GM12878 (cell line): ENCODE results near the gene SH2B3. TPM values are rescaled to one million over a fixed set of nuclear protein-coding genes. Genes with fewer than 3 reads are reported as not detected.
A peak's percentile ranks its signal among the peaks of the same experiment; 100 is the strongest.

Experiments
- ATAC-seq: fragments of 200-7000 bp; cut with Tn5 transposase; 3 replicates; pipeline ENCODE4 v1.9.1; 2020; ENCODE audit warnings: mild to moderate bottlenecking, moderate library complexity
- BruUV-seq: library from RNA; stranded (reverse); fragments of 400-500 nt; replicated peaks from 2 replicates; lab custom pipeline; 2021; lab: Mats Ljungman, UMichigan
- CTCF ChIA-PET: fragments of 300-600 bp; sonication (Branson Sonifier 250); formaldehyde crosslinking; extraction: SDS; loops from one replicate; lab custom pipeline; 2021; ENCODE audit warnings: inconsistent platforms; lab: Yijun Ruan, JAX
- POLR2A ChIA-PET: fragments of 350-600 bp; formaldehyde crosslinking; extraction: SDS; loops from one replicate; lab custom pipeline; 2021; ENCODE audit warnings: inconsistent platforms; lab: Charles Lee
- RAD21 ChIA-PET: fragments of 300-600 bp; sonication (Branson Sonifier 250); formaldehyde crosslinking; loops from one replicate; lab custom pipeline; 2023; ENCODE audit warnings: antibody characterized with exemption; ENCODE audit not compliant: unreplicated experiment; lab: Charles Lee
- SMC1A ChIA-PET: fragments of 300-600 bp; sonication (Branson Sonifier 250); formaldehyde crosslinking; loops from one replicate; lab custom pipeline; 2023; ENCODE audit not compliant: unreplicated experiment, uncharacterized antibody; lab: Charles Lee
- DNase-seq: peaks from one replicate; pipeline ENCODE4 v3.0.0-alpha.2; 2011; ENCODE audit warnings: low read depth, low spot score
- FAIRE-seq: peaks from 3 replicates; lab custom pipeline; 2011; peaks lifted over from hg19 to GRCh38; lab: Jason Lieb, UNC
- H2AFZ ChIP-seq: 2 replicates; pipeline ENCODE4 v1.6.0; 2011; ENCODE audit warnings: low read depth, low read length, control low read depth; ENCODE audit not compliant: control insufficient read depth
- H3K27ac ChIP-seq: 2 replicates; pipeline ENCODE4 v1.5.1; 2011; ENCODE audit warnings: control low read depth; ENCODE audit not compliant: control insufficient read depth, insufficient read depth
- H3K27me3 ChIP-seq, 2 experiments: replicated peaks in 1 of 2; 2 replicates each; pipeline versions ENCODE4 v1.6.0 to v1.6.1; 2011; ENCODE audit warnings: low read length in 1 of 2; ENCODE audit not compliant: control insufficient read depth in 2 of 2, insufficient read depth in 2 of 2
- H3K36me3 ChIP-seq, 2 experiments: 2 replicates each; pipeline ENCODE4 v1.5.1; 2011; ENCODE audit warnings: low read length in 1 of 2; ENCODE audit not compliant: control insufficient read depth in 2 of 2, insufficient read depth in 2 of 2
- H3K4me1 ChIP-seq: 2 replicates; pipeline ENCODE4 v1.6.1; 2011; ENCODE audit warnings: mild to moderate bottlenecking, low read length, moderate library complexity, mixed read lengths; ENCODE audit not compliant: control insufficient read depth, insufficient read depth
- H3K4me2 ChIP-seq: 2 replicates; pipeline ENCODE4 v1.6.0; 2011; ENCODE audit warnings: control low read depth; ENCODE audit not compliant: control insufficient read depth, insufficient read depth
- H3K4me3 ChIP-seq: fragments of 200-600 bp; sonication (generic); 2 replicates; pipeline ENCODE4 v1.5.1; 2016
- H3K79me2 ChIP-seq: 2 replicates; pipeline ENCODE4 v1.6.0; 2011; ENCODE audit warnings: low read length; ENCODE audit not compliant: control insufficient read depth, insufficient read depth
- H3K9ac ChIP-seq: 2 replicates; pipeline ENCODE4 v1.8.0; 2011; ENCODE audit warnings: low read length, control low read depth, mixed read lengths; ENCODE audit not compliant: control insufficient read depth, insufficient read depth
- H3K9me3 ChIP-seq: replicated peaks from 3 replicates; pipeline ENCODE4 v1.5.1; 2011; ENCODE audit warnings: mild to moderate bottlenecking, low read length; ENCODE audit not compliant: control insufficient read depth, insufficient read depth
- H4K20me1 ChIP-seq: 2 replicates; pipeline ENCODE4 v1.6.0; 2011; ENCODE audit not compliant: control insufficient read depth, insufficient read depth
- ETV6 ChIP-seq, 2 experiments: fragments of 450-650 bp in 1 of 2; IDR thresholded peaks in 1 of 2; conservative IDR thresholded peaks in 1 of 2; 2 replicates each; pipeline ENCODE4 v1.6.1; 2014; ENCODE audit warnings: antibody characterized with exemption in 1 of 2, borderline replicate concordance in 1 of 2, low read depth in 1 of 2, mild to moderate bottlenecking in 1 of 2, moderate library complexity in 1 of 2
- GATAD2B ChIP-seq: fragments of 450-650 bp; conservative IDR thresholded peaks from 2 replicates; pipeline ENCODE4 v1.6.1; 2017; ENCODE audit warnings: low read depth, mild to moderate bottlenecking, moderate library complexity
- LARP7 ChIP-seq: fragments of 450-650 bp; IDR thresholded peaks from 2 replicates; pipeline ENCODE4 v1.6.1; 2017; ENCODE audit warnings: mild to moderate bottlenecking
- MYB ChIP-seq: fragments of 150-350 bp; IDR thresholded peaks from 2 replicates; pipeline ENCODE4 v1.6.1; 2014; ENCODE audit warnings: mild to moderate bottlenecking, low read depth, low read length, borderline replicate concordance
- NKRF ChIP-seq: fragments of 450-650 bp; conservative IDR thresholded peaks from 2 replicates; pipeline ENCODE4 v1.6.1; 2017; ENCODE audit warnings: mild to moderate bottlenecking, moderate library complexity
- PKNOX1 ChIP-seq: fragments of 450-650 bp; IDR thresholded peaks from 2 replicates; pipeline ENCODE4 v1.6.1; 2016; ENCODE audit warnings: mild to moderate bottlenecking
- RAD51 ChIP-seq: fragments of 450-650 bp; IDR thresholded peaks from 2 replicates; pipeline ENCODE4 v1.6.1; 2016; ENCODE audit warnings: moderate library complexity, mild to moderate bottlenecking, inconsistent platforms
- SIN3A ChIP-seq: IDR thresholded peaks from 2 replicates; pipeline ENCODE4 v1.6.1; 2012; ENCODE audit warnings: low read depth, low read length, improper control_type of control experiment
- SKIL ChIP-seq: fragments of 450-650 bp; IDR thresholded peaks from 2 replicates; pipeline ENCODE4 v1.6.1; 2017; ENCODE audit warnings: mild to moderate bottlenecking, low read depth, inconsistent platforms; ENCODE audit not compliant: poor library complexity, severe bottlenecking
- SPI1 ChIP-seq: IDR thresholded peaks from 2 replicates; pipeline ENCODE4 v1.6.1; 2011; ENCODE audit warnings: low read depth, mild to moderate bottlenecking, low read length, moderate library complexity, borderline replicate concordance; ENCODE audit not compliant: insufficient read depth
- STAT3 ChIP-seq: IDR thresholded peaks from 2 replicates; pipeline ENCODE4 v1.6.1; 2011; ENCODE audit warnings: low read depth, low read length, improper control_type of control experiment
- TARDBP ChIP-seq: IDR thresholded peaks from 2 replicates; pipeline ENCODE4 v1.6.1; 2016; ENCODE audit warnings: borderline replicate concordance
- ZZZ3 ChIP-seq: IDR thresholded peaks from 2 replicates; pipeline ENCODE4 v1.6.1; 2011; ENCODE audit warnings: low read depth; ENCODE audit not compliant: control insufficient read depth, insufficient read length
- WGBS: methylation state at CpG from one replicate; pipeline ENCODE4 v1.1.6; 2016; ENCODE audit warnings: low lambda C conversion rate; ENCODE audit not compliant: insufficient replicate concordance, insufficient coverage; ENCODE audit errors: missing lambda C conversion rate; 5-methylcytosine and 5-hydroxymethylcytosine counted together
- in situ Hi-C: fragments of 300-500 bp; cut with MboI; formaldehyde crosslinking; loops from 9 replicates; pipeline ENCODE4 v1.14.3; 2018; ENCODE audit warnings: mixed read lengths
- intact Hi-C: fragments of 100-400 bp; cut with micrococcal nuclease; formaldehyde crosslinking; loops from one replicate; pipeline ENCODE4 v1.14.2; 2022; ENCODE audit not compliant: unreplicated experiment
- polyA plus RNA-seq, 11 experiments: library from polyadenylated mRNA; depleted of rRNA in 4 of 11; unstranded in 6 of 11; stranded (reverse) in 5 of 11; fragments of >200 nt; fragmentation: Nextera tagmentation in 4 of 11; fragmentation: Illumina TruSeq in 1 of 11; extraction: Ambion mirVana in 4 of 11; extraction: Trizol in 1 of 11; gene quantifications; 1 replicate in 1 of 11; 2 replicates in 10 of 11; pipeline versions ENCODE4 v1.2.1 to v1.2.3, GENCODE V29; 2011 to 2016; ENCODE audit warnings: inconsistent platforms in 2 of 11, missing spikeins in 2 of 11, low read depth in 1 of 11
- total RNA-seq, 4 experiments: library from RNA; depleted of rRNA in 3 of 4; stranded (reverse); fragments of >200 nt in 3 of 4; fragmentation: Illumina TruSeq in 1 of 4; extraction: Trizol in 1 of 4; gene quantifications; 2 replicates each; pipeline versions ENCODE4 v1.2.1 to v1.2.3, GENCODE V29; 2013 to 2021
- TF ChIP-seq, protein P1 (sequence below): fragments of 450-650 bp; IDR thresholded peaks from 2 replicates; pipeline ENCODE4 v1.6.1; 2017; ENCODE audit warnings: low read depth, mild to moderate bottlenecking, moderate library complexity

Gene SH2B3
- total and polyA plus RNA-seq, 10 of the 15 experiments (the other 5 are each of a cell fraction or from before 2014, with no cell fraction given) = 5.8 to 46.4 (median 23.3) TPM

DNA sequence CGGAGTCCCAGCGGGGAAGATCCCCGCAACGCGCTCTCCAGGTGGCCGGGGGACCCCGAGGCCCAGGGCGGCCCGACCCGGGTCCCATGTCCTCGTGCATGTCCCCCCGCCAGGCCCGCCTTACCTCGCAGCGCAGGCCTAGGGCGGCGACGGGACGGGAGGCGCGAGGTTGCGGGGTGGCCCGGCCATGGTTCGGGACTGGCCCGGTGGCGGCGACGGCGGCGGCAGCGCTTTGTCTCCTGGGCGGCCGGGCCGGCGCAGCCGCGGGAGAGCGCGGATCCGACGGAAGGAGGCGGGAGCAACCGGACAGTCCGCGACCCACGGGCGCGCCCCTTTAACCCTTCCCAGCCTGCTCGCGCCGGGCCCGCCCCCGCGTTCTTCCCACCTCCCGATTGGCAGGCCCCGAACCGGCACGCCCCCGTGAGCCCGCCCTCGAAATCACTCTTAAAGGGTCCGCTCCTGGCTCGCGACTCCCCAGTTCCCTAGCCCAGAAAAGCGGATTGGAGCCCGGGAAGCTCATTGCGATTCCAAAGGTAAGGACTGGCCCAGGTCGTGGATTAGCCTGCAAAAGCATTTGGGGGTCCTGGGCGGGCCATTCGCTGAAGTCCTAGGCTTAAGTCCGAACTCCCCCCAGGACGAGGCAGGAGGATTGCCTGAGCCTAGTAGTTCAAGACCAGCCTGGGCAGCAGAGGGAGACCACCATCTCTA, 36.8 kb upstream of the SH2B3 start, which contains the start of gene PHETA1:
PHETA1 (minus strand) TSS at position 308 of the 708 bp plus-strand sequence. CDS start 5,668 bp downstream, outside the sequence.
- H3K4me3 ChIP-seq = peak within 1 kb of the TSS; percentile 68
- peak within 1 kb of the TSS; percentile 75 for H3K4me2 ChIP-seq
- ChIA-PET POLR2A (interaction anchor here (1.0 kb wide), 1 partner anchor 95 kb away, joined by 3 read pairs; no protein-coding TSS in a partner anchor), SMC1A (interaction anchor here (0.6 to 1.2 kb wide), 4 partner anchors 44 to 195 kb away, joined by 3 to 5 read pairs (median 3); no protein-coding TSS in a partner anchor), RAD21 (interaction anchor here (1.5 to 1.6 kb wide), 3 partner anchors 28 to 83 kb away, joined by 3 to 6 read pairs (median 4); no protein-coding TSS in a partner anchor), CTCF (interaction anchor here (0.8 to 2.5 kb wide), 5 partner anchors 16 to 343 kb away, joined by 3 to 13 read pairs (median 5); no protein-coding TSS in a partner anchor)
- peaks cover 2% of the 10 kb centered on the region; the same call in 1 of the 2 replicates for H3K4me1 ChIP-seq
- WGBS = under 1% methylated on average over 41 of the region's 72 CpGs
- peak; percentile 30 for DNase-seq
- H3K9ac ChIP-seq = peak within 1 kb of the TSS; percentile 49; the same call in 1 of the 2 replicates
- no TSS peak for BruUV-seq
- H3K36me3 ChIP-seq = no peaks in the 10 kb centered on the region
- intact Hi-C loops = no loop called here
- peak within 1 kb of the TSS; percentile 92 for H2AFZ ChIP-seq
- H3K27me3 ChIP-seq = no peaks in the 10 kb centered on the region
- H3K27ac ChIP-seq = no peak within 1 kb of the TSS
- FAIRE-seq = peak; percentile 52
- in situ Hi-C loops = no loop called here
- no peaks in the 10 kb centered on the region for H4K20me1 ChIP-seq
- peak; percentile 99 for ATAC-seq
- no peaks in the 10 kb centered on the region for H3K79me2 ChIP-seq
- no peaks in the 10 kb centered on the region for H3K9me3 ChIP-seq
- TF ChIP-seq RAD51 (no peak), PKNOX1 (peak; percentile 73), STAT3 (no peak), ETV6 (conservative IDR thresholded peaks at IDR 0.05 in 1 of 2, IDR thresholded peaks at IDR 0.05 in 1 of 2; ENCODE audit: borderline replicate concordance in 1 of 2, low read depth in 1 of 2) (no peak), MYB (0 out of 2 replicates have a peak, but pooled peaks have one; percentile 54), NKRF (peak; percentile 74), SIN3A (peak; percentile 65; the same call in 1 of the 2 replicates), GATAD2B (peak; percentile 85), LARP7 (peak; percentile 93), SKIL (no peak), SPI1 (peak; percentile 12; the same call in 1 of the 2 replicates), ZZZ3 (no peak), TARDBP (no peak)
- TF ChIP-seq, protein P1, sequence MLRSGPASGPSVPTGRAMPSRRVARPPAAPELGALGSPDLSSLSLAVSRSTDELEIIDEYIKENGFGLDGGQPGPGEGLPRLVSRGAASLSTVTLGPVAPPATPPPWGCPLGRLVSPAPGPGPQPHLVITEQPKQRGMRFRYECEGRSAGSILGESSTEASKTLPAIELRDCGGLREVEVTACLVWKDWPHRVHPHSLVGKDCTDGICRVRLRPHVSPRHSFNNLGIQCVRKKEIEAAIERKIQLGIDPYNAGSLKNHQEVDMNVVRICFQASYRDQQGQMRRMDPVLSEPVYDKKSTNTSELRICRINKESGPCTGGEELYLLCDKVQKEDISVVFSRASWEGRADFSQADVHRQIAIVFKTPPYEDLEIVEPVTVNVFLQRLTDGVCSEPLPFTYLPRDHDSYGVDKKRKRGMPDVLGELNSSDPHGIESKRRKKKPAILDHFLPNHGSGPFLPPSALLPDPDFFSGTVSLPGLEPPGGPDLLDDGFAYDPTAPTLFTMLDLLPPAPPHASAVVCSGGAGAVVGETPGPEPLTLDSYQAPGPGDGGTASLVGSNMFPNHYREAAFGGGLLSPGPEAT = peak; percentile 92
